Measurements from ENCODE around the gene APOA1.

The APOA1 gene

DNA sequence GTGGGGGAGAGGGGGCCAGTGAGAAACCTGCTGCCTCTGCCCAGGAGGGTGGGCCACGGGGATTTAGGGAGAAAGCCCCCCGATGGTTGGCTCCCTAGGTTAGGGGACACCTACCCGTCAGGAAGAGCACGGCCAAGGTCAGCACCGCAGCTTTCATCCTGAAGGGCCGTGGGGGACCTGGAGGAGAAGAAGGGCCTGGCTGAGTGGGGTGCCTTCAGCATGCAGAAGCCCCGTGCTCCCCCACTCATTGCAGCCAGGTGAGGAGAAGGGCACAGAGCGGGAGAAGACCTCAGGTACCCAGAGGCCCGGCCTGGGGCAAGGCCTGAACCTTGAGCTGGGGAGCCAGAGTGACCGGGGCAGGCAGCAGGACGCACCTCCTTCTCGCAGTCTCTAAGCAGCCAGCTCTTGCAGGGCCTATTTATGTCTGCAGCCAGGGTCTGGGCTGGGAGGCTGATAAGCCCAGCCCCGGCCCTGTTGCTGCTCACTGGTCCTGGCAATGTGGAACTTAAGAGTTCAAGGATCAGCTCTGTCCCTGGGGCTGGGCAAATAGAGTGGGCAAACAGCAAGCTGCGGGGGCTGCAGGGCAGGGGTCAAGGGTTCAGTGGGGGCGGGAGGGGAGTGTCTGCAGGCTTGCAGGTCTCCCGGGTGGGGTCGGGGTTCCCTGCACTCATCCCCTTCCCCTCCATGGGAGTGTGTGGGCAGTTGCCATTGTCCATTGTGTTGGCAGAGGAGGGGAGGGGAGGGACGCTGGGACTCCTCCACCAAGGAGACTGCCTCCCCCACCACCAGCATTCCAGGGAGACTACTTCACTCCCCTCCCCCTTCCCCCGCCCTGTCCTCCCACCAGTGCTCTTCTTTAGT is at the start of gene APOA1:
Gene APOA1, minus strand, starts transcription at position 392 of the 861 bp plus-strand sequence. Its CDS starts 235 bp downstream, at position 157.
- Mint-ChIP-seq H3K27me3 (peaks cover 3% of the 10 kb centered on the region), H3K9me3 (no peaks in the 10 kb centered on the region), H3K36me3 (ENCODE audit: low read depth) (no peaks in the 10 kb centered on the region), H3K4me1 (ENCODE audit: low read depth) (peaks cover 15% of the 10 kb centered on the region), H3K27ac (peak within 1 kb of the TSS; percentile 34), H3K4me3 (no peak within 1 kb of the TSS)
- no peak for DNase-seq

DNA sequence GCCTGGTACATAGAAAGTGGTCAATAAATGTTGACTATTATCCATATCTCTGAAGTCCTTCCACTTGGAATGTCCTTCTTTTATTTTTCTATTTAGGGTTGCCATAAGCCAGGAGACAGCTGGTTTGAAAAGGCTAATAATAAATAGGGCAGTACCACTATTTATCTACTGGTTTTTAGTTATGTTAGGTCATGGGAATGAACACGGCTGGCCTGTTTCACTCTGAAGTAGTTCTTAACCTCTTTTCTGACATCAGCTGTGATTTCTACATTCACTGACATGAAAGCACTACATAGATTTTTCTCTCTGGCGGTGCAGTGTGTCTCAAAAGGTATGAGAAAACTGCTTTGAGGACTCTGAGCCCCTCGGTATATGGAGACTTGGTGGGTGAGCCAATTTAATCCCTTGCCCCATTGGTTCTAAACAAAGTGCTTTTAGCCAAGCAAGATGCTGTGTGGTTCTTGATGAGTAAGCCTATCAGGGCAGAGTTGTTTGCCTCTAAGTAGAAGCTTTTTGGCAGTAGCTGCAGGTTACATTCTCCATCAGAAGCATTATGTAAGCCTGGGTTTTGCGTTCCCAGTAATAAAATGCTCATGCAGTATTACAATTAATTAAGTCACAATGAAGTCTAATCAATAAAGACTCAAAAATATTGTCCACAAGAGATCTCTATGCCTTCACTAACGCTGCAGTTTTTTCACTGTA is 48.7 kb upstream of the APOA1 start:
- H3K36me3 Mint-ChIP-seq (ENCODE audit: low read depth), result peaks cover 37% of the 10 kb centered on the region
- no peak for DNase-seq
- H3K27me3 Mint-ChIP-seq, result no peaks in the 10 kb centered on the region

DNA sequence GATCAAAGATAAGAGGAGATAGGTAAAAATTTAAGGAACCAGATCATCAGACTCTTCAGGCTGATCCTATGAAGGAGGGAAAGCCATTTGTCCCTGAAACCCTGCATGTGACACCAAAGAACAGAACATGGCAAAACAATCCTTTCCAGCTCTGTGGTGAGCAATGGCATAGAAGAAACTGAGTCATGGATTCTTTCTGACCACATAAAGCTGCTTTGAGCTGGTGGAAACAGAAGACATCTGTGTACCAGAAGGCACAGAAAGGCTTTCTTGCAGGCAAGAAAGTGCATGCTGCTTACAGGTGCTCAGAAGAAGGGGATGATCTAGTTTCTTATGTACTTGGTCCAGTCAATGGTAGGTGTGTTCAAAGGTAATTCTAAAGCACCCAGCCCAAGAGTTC is 45.0 kb upstream of the APOA1 start:
- Mint-ChIP-seq H3K4me1 (ENCODE audit: low read depth) (peaks cover 30% of the 10 kb centered on the region), H3K4me3 (no peak overlapping the region), H3K27ac (peak overlapping the region; percentile 75), H3K9me3 (no peaks in the 10 kb centered on the region), H3K27me3 (no peaks in the 10 kb centered on the region), H3K36me3 (ENCODE audit: low read depth) (peaks cover 40% of the 10 kb centered on the region)
- DNase-seq, result no peak

More for the DNA sequence above, 48.7 kb upstream of the APOA1 start:
- H3K27ac Mint-ChIP-seq, result no peak overlapping the region
- no peak overlapping the region for H3K4me3 Mint-ChIP-seq
- peaks cover 33% of the 10 kb centered on the region for H3K4me1 Mint-ChIP-seq (ENCODE audit: low read depth)
- H3K9me3 Mint-ChIP-seq, result no peaks in the 10 kb centered on the region

DNA sequence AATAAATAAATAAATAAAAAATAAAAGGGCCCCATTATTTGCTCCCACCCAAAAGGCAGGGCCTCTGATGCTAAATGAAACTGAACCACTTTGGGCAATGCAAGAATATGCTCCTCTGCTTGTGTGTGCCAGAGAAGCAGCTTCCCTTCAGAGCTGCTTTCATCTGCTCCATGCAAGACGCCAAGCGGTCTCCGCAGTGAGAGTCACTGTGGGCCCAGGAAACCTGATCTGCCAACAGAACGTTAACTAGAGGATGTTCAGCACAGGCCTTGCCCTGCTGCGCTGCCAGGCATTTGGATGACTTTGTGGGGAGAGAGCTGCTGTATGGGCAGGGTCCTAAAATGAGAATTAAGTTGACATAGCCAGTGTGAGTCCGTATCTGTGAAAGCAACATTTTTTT is 43.7 kb upstream of the APOA1 start:
- Mint-ChIP-seq H3K4me3 (no peak overlapping the region), H3K36me3 (ENCODE audit: low read depth) (peaks cover 36% of the 10 kb centered on the region), H3K9me3 (no peaks in the 10 kb centered on the region), H3K4me1 (ENCODE audit: low read depth) (peaks cover 30% of the 10 kb centered on the region), H3K27me3 (no peaks in the 10 kb centered on the region), H3K27ac (no peak overlapping the region)
- no peak for DNase-seq

- H3K4me3 Mint-ChIP-seq, result no peak overlapping the region
- H3K36me3 Mint-ChIP-seq (ENCODE audit: low read depth), result peaks cover 45% of the 10 kb centered on the region
- no peak for DNase-seq
- H3K27ac Mint-ChIP-seq, result peak overlapping the region; percentile 7
- peaks cover 30% of the 10 kb centered on the region for H3K4me1 Mint-ChIP-seq (ENCODE audit: low read depth)
- H3K9me3 Mint-ChIP-seq, result no peaks in the 10 kb centered on the region
- H3K27me3 Mint-ChIP-seq, result no peaks in the 10 kb centered on the region
These were observed 42.6 kb upstream of the APOA1 start for GRCh38 chr11:116879800-116880625.

GRCh38 chr11:116876656-116877055 is 39.2 kb upstream of the APOA1 start:
- peaks cover 67% of the 10 kb centered on the region for H3K36me3 Mint-ChIP-seq (ENCODE audit: low read depth)

GRCh38 chr11:116875194-116875593 is 37.8 kb upstream of the APOA1 start:
- Mint-ChIP-seq H3K36me3 (ENCODE audit: low read depth) (peaks cover 71% of the 10 kb centered on the region), H3K27me3 (no peaks in the 10 kb centered on the region), H3K4me1 (ENCODE audit: low read depth) (peaks cover 7% of the 10 kb centered on the region), H3K4me3 (no peak overlapping the region), H3K27ac (no peak overlapping the region), H3K9me3 (no peaks in the 10 kb centered on the region)
- no peak for DNase-seq

More at GRCh38 chr11:116876656-116877055, 39.2 kb upstream of the APOA1 start:
- Mint-ChIP-seq H3K27me3 (no peaks in the 10 kb centered on the region), H3K9me3 (no peaks in the 10 kb centered on the region), H3K27ac (no peak overlapping the region), H3K4me1 (ENCODE audit: low read depth) (peaks cover 13% of the 10 kb centered on the region), H3K4me3 (no peak overlapping the region)
- DNase-seq, result no peak

DNA sequence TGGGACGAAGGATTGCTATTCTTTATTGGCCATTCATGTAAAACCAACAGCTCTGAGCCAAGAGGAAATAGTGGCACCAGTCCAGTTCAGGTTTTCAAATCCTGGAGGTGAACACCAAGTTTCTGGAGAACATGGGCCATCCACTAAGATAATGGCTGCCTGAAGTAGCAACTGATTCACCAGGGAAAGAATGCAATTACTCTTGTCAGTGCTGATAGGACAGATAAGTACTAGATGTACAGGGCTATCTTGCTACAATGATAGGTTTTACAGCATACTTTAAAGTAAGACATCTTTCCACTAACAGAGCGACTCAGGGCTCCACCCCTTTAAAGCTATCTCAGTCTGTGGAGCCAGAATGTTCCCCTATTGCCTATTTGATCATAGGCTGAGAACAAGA is 36.8 kb upstream of the APOA1 start:
- Mint-ChIP-seq H3K9me3 (no peaks in the 10 kb centered on the region), H3K4me1 (ENCODE audit: low read depth) (peaks cover 8% of the 10 kb centered on the region), H3K4me3 (no peak overlapping the region), H3K36me3 (ENCODE audit: low read depth) (peaks cover 80% of the 10 kb centered on the region), H3K27ac (no peak overlapping the region), H3K27me3 (no peaks in the 10 kb centered on the region)
- DNase-seq, result no peak

DNA sequence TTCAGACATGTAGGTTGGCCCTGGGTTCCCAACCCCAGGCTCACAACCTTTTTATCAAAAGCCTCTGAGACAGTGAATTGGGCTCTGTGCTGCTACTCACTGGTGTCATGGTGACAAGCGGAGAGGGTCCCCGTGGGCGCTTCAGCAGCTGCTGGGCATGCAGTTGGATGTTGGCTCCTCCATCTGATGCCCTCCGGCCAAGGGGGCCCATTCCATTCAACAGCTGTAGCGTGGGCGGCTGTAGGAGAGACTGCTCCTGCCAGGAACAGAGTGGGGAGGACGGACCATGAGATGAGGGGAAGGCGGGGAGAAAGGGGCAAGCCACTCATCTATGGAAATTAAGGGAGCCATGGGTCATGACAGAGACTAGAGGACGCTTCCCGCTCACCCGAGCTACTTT is 36.0 kb upstream of the APOA1 start:
- H3K27ac Mint-ChIP-seq, result no peak overlapping the region
- no peaks in the 10 kb centered on the region for H3K27me3 Mint-ChIP-seq
- no peak overlapping the region for H3K4me3 Mint-ChIP-seq
- H3K4me1 Mint-ChIP-seq (ENCODE audit: low read depth), result peaks cover 8% of the 10 kb centered on the region
- no peaks in the 10 kb centered on the region for H3K9me3 Mint-ChIP-seq
- DNase-seq, result no peak
- H3K36me3 Mint-ChIP-seq (ENCODE audit: low read depth), result peaks cover 86% of the 10 kb centered on the region

DNA sequence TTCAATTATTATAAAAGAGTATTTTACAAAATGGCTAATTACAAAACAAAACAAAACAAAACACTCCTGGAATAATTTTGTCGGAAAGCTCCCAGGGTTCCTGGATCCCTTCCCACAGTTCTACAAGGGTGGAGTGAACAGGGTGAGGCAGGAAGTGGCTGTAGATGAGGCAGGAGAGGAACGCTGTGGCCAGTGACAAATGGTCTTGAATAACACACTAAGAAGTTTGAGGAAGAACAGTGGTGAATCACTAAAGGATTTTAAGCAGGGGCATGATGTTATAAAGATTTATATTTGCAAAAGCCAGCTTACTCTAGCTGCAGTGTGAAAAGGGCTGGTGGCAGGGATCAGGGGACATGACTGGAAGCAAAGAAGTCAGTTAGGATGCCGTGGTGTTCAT is 33.8 kb upstream of the APOA1 start:
- Mint-ChIP-seq H3K27ac (peak overlapping the region; percentile 54), H3K36me3 (ENCODE audit: low read depth) (peaks cover 95% of the 10 kb centered on the region), H3K4me1 (ENCODE audit: low read depth) (peaks cover 8% of the 10 kb centered on the region), H3K9me3 (no peaks in the 10 kb centered on the region), H3K27me3 (no peaks in the 10 kb centered on the region), H3K4me3 (no peak overlapping the region)
- DNase-seq, result no peak

- Mint-ChIP-seq H3K9me3 (no peaks in the 10 kb centered on the region), H3K4me3 (no peak overlapping the region), H3K4me1 (ENCODE audit: low read depth) (peaks cover 8% of the 10 kb centered on the region), H3K36me3 (ENCODE audit: low read depth) (peaks cover 96% of the 10 kb centered on the region), H3K27ac (peak overlapping the region; percentile 44), H3K27me3 (no peaks in the 10 kb centered on the region)
- DNase-seq, result no peak
These were observed 32.6 kb upstream of the APOA1 start for GRCh38 chr11:116870054-116870453.

DNA sequence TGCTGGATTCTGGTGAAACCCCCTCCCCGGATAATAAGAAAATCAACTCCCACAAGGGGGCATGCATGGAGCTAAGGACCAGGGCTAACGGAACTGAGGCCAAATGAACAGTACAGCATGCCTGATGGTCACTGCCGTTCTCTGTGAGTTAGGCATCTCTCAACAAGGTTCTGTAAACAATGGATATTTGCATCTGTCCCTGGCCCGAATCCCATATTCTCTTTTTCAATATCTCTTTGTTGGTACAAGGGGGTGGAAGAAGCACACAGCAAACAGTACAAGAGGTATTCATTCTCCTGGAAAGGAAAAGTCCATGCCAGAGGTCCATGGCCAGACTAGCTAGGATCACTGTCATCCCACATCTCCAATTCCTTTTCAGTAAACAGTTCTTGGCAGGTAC is 32.2 kb upstream of the APOA1 start:
- DNase-seq, result no peak
- no peak overlapping the region for H3K4me3 Mint-ChIP-seq
- H3K36me3 Mint-ChIP-seq (ENCODE audit: low read depth), result peaks cover 96% of the 10 kb centered on the region
- no peaks in the 10 kb centered on the region for H3K9me3 Mint-ChIP-seq
- H3K27ac Mint-ChIP-seq, result peak overlapping the region; percentile 44
- H3K4me1 Mint-ChIP-seq (ENCODE audit: low read depth), result peaks cover 8% of the 10 kb centered on the region
- no peaks in the 10 kb centered on the region for H3K27me3 Mint-ChIP-seq

DNA sequence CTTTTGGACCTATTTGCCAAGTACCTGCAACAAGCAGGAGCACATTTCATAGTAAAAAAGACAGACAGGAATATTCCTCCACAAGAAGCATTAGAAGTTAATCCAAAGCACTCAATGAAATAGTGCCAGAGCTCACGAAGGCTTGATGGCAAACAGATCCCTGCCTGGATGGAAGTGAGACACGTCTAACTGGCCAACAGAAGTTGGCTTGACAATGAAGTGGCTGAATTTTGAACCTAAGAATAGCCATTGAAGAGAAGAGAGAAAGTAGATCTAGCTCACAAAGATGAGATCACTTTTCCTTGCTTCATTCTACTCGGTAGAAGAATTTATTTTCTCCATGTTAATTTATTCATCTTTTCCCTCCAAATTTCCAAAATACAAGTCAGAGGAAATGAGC is 30.6 kb upstream of the APOA1 start:
- no peak for DNase-seq
- peaks cover 8% of the 10 kb centered on the region for H3K4me1 Mint-ChIP-seq (ENCODE audit: low read depth)
- no peak overlapping the region for H3K4me3 Mint-ChIP-seq
- no peak overlapping the region for H3K27ac Mint-ChIP-seq
- H3K9me3 Mint-ChIP-seq, result no peaks in the 10 kb centered on the region
- H3K36me3 Mint-ChIP-seq (ENCODE audit: low read depth), result peaks cover 96% of the 10 kb centered on the region
- H3K27me3 Mint-ChIP-seq, result no peaks in the 10 kb centered on the region

GRCh38 chr11:116867619-116868018 is 30.2 kb upstream of the APOA1 start:
- H3K4me3 Mint-ChIP-seq, result no peak overlapping the region
- no peak overlapping the region for H3K27ac Mint-ChIP-seq
- peaks cover 95% of the 10 kb centered on the region for H3K36me3 Mint-ChIP-seq (ENCODE audit: low read depth)
- H3K4me1 Mint-ChIP-seq (ENCODE audit: low read depth), result peaks cover 8% of the 10 kb centered on the region
- DNase-seq, result no peak
- no peaks in the 10 kb centered on the region for H3K9me3 Mint-ChIP-seq
- H3K27me3 Mint-ChIP-seq, result no peaks in the 10 kb centered on the region

Data from activated T-cell treated with anti-CD3 and anti-CD28 coated beads, Interleukin-2, amount 50 U/mL, for 24 hours (primary cell).